Gastroesophageal sphincter (tissue), 4 donors: Measurements from ENCODE around the gene RAI1. TPM values are rescaled to one million over a fixed set of nuclear protein-coding genes. Genes with fewer than 3 reads are reported as not detected.

Experiments used
- ATAC-seq: fragments of 150-250 bp; one replicate; pipeline ENCODE4 v1.9.1; 2016; ENCODE audit warnings: mild to moderate bottlenecking, moderate library complexity
- H3K27ac ChIP-seq, 4 donors: fragments of 200-600 bp; sonication (generic) in 3 of 4; 1 replicate in 3 of 4; 2 replicates in 1 of 4; pipeline ENCODE4 v1.5.1; 2016 to 2019
- H3K27me3 ChIP-seq: fragments of 200-600 bp; sonication (generic); one replicate; pipeline ENCODE4 v1.5.1; 2019
- H3K36me3 ChIP-seq, 2 donors: fragments of 200-600 bp; sonication (generic); one replicate each; pipeline ENCODE4 v1.5.1; 2019; ENCODE audit warnings: control low read depth in 1 of 2
- H3K4me1 ChIP-seq, 3 donors: fragments of 200-600 bp; sonication (generic); 1 replicate in 2 of 3; 2 replicates in 1 of 3; pipeline ENCODE4 v1.5.1; 2016 to 2019; ENCODE audit warnings: control low read depth in 2 of 3
- H3K4me3 ChIP-seq, 2 donors: fragments of 200-600 bp; sonication (generic); one replicate each; pipeline ENCODE4 v1.5.1; 2019; ENCODE audit warnings: mild to moderate bottlenecking in 1 of 2, moderate library complexity in 1 of 2
- H3K9me3 ChIP-seq, 3 donors: fragments of 200-600 bp; sonication (generic); one replicate each; pipeline ENCODE4 v1.5.1; 2017 to 2019; ENCODE audit warnings: control low read depth in 2 of 3
- CTCF ChIP-seq, 4 experiments: fragments of 200-600 bp in 2 of 4; fragments of 450-650 bp in 2 of 4; sonication (generic) in 1 of 4; IDR thresholded peaks; one replicate each; pipeline ENCODE4 v1.5.1; 2017 to 2019; ENCODE audit warnings: antibody characterized with exemption in 4 of 4, mild to moderate bottlenecking in 2 of 4, moderate library complexity in 2 of 4
- EP300 ChIP-seq: sonication (generic); formaldehyde crosslinking; IDR thresholded peaks from one replicate; pipeline ENCODE4 v1.6.1; 2017; ENCODE audit warnings: antibody characterized with exemption, mild to moderate bottlenecking
- POLR2A ChIP-seq, 2 donors: fragments of 450-650 bp; IDR thresholded peaks; one replicate each; pipeline ENCODE4 v1.6.1; 2017; ENCODE audit warnings: antibody characterized with exemption in 2 of 2, mild to moderate bottlenecking in 2 of 2, moderate library complexity in 1 of 2
- POLR2AphosphoS5 ChIP-seq: sonication (generic); formaldehyde crosslinking; IDR thresholded peaks from one replicate; pipeline ENCODE4 v1.6.1; 2017; ENCODE audit warnings: antibody characterized with exemption
- WGBS, 2 donors: methylation state at CpG; one replicate each; pipeline ENCODE4 v1.1.5; 2018; ENCODE audit warnings: low coverage in 1 of 2; 5-methylcytosine and 5-hydroxymethylcytosine counted together
- total RNA-seq, 4 donors: library from RNA; depleted of rRNA; stranded (reverse); fragments of >200 nt; gene quantifications; one replicate each; pipeline ENCODE4 v1.1.0, GENCODE V29; 2016

The RAI1 gene
- total RNA-seq, 4 donors from 2014 or later = 15.9 to 39.7 (median 28.3) TPM

GRCh38 chr17:17682737-17683680 lies 1.8 kb downstream of the RAI1 start:
- Histone ChIP-seq H3K4me3 (peak overlapping the region; percentile 75 to 88), H3K27me3 (no peaks in the 10 kb centered on the region), H3K36me3 (no peaks in the 10 kb centered on the region), H3K9me3 (no peaks in the 10 kb centered on the region), H3K4me1 (peaks cover 0 to 60% (median 35%) of the 10 kb centered on the region in 3 donors), H3K27ac (peak overlapping the region; percentile 88 to 99 (median 94))
- WGBS, 2 donors = 0 to 9% methylated on average over 6 to 9 of the region's 57 CpGs
- TF ChIP-seq POLR2A (IDR thresholded peaks at IDR 0.05) (peak; percentile 23 to 31), POLR2AphosphoS5 (peak; percentile 12), CTCF (IDR thresholded peaks at IDR 0.05) (no peak)
- peak; percentile 71 for ATAC-seq

GRCh38 chr17:17683710-17684365 lies 2.6 kb downstream of the RAI1 start:
- H3K36me3 ChIP-seq = no peaks in the 10 kb centered on the region
- no peak for ATAC-seq
- H3K27me3 ChIP-seq = no peaks in the 10 kb centered on the region
- TF ChIP-seq POLR2AphosphoS5 (no peak), EP300 (no peak), POLR2A (IDR thresholded peaks at IDR 0.05) (no peak), CTCF (IDR thresholded peaks at IDR 0.05) (no peak)
- no peaks in the 10 kb centered on the region for H3K9me3 ChIP-seq
- 79 to 87% methylated on average over 2 to 6 of the region's 7 CpGs for WGBS, 2 donors
- peak overlapping the region; percentile 88 to 99 (median 94) for H3K27ac ChIP-seq
- peak overlapping the region in 1 of 2 donors; percentile 88 for H3K4me3 ChIP-seq
- H3K4me1 ChIP-seq = peaks cover 0 to 60% (median 35%) of the 10 kb centered on the region in 3 donors

- no peaks in the 10 kb centered on the region for H3K36me3 ChIP-seq
- no peak for ATAC-seq
- no peaks in the 10 kb centered on the region for H3K27me3 ChIP-seq
- peaks cover 0 to 61% (median 35%) of the 10 kb centered on the region in 3 donors for H3K4me1 ChIP-seq
- no peak for TF ChIP-seq POLR2A (IDR thresholded peaks at IDR 0.05)
- TF ChIP-seq CTCF (IDR thresholded peaks at IDR 0.05) = no peak
- TF ChIP-seq EP300 = no peak
- no peak for TF ChIP-seq POLR2AphosphoS5
- H3K4me3 ChIP-seq = no peak overlapping the region
- no peaks in the 10 kb centered on the region for H3K9me3 ChIP-seq
- peak overlapping the region; percentile 25 to 99 (median 94) for H3K27ac ChIP-seq
- WGBS, 2 donors = 8 to 15% methylated on average over 2 to 9 of the region's 15 CpGs
Observed at GRCh38 chr17:17684906-17685774, 3.9 kb downstream of the RAI1 start.

- ATAC-seq = no peak
- H3K9me3 ChIP-seq = no peaks in the 10 kb centered on the region
- H3K4me1 ChIP-seq = peaks cover 0 to 65% (median 35%) of the 10 kb centered on the region in 3 donors
- no peaks in the 10 kb centered on the region for H3K36me3 ChIP-seq
- 2 to 17% methylated on average over 1 to 6 of the region's 14 CpGs for WGBS, 2 donors
- H3K27ac ChIP-seq = peak overlapping the region; percentile 25 to 99 (median 94)
- TF ChIP-seq POLR2AphosphoS5 = no peak
- no peak for TF ChIP-seq POLR2A (IDR thresholded peaks at IDR 0.05)
- no peak for TF ChIP-seq CTCF (IDR thresholded peaks at IDR 0.05)
- no peak for TF ChIP-seq EP300
- no peak overlapping the region for H3K4me3 ChIP-seq
- H3K27me3 ChIP-seq = no peaks in the 10 kb centered on the region
Observed at GRCh38 chr17:17685775-17686291, 4.6 kb downstream of the RAI1 start.
